HepG2 (cell line): Measurements from ENCODE around the gene MXRA7. TPM values are rescaled to one million over a fixed set of nuclear protein-coding genes. Genes with fewer than 3 reads are reported as not detected.
A peak's percentile ranks its signal among the peaks of the same experiment; 100 is the strongest.

Experiments
- GPN1 ChIP-seq: sonication (generic); formaldehyde crosslinking; IDR thresholded peaks from 2 replicates; pipeline ENCODE4 v1.5.1; 2020; ENCODE audit warnings: missing genetic modification reagents, borderline replicate concordance
- KLF16 ChIP-seq, 2 experiments: sonication (generic) in 1 of 2; formaldehyde crosslinking in 1 of 2; IDR thresholded peaks; 2 replicates each; pipeline versions ENCODE4 v1.6.1 to v1.8.0; 2016 to 2023; ENCODE audit warnings: missing genetic modification reagents in 2 of 2, missing compliant biosample characterization in 1 of 2
- NBN ChIP-seq: fragments of 450-650 bp; conservative IDR thresholded peaks from 2 replicates; pipeline ENCODE4 v1.6.1; 2017
- NCOA5 ChIP-seq: sonication (generic); formaldehyde crosslinking; IDR thresholded peaks from 2 replicates; pipeline ENCODE4 v1.4.0; 2020; ENCODE audit warnings: missing genetic modification reagents
- NFE2L2 ChIP-seq: fragments of 150-350 bp; IDR thresholded peaks from 2 replicates; pipeline ENCODE4 v1.6.1; 2014; ENCODE audit warnings: low read length
- SMARCC2 ChIP-seq: fragments of 450-650 bp; IDR thresholded peaks from 2 replicates; pipeline ENCODE4 v1.6.1; 2017; ENCODE audit warnings: antibody characterized with exemption, mild to moderate bottlenecking
- SMC3 ChIP-seq: IDR thresholded peaks from 2 replicates; pipeline ENCODE4 v1.6.1; 2011; ENCODE audit warnings: low read length, improper control_type of control experiment
- SOX13 ChIP-seq, 3 experiments: fragments of 450-650 bp in 1 of 3; sonication (generic) in 1 of 3; formaldehyde crosslinking in 1 of 3; IDR thresholded peaks in 2 of 3; conservative IDR thresholded peaks in 1 of 3; 2 replicates each; pipeline versions ENCODE4 v1.5.0 to v1.6.1; 2016 to 2020; ENCODE audit warnings: antibody characterized with exemption in 1 of 3, mild to moderate bottlenecking in 1 of 3, missing compliant biosample characterization in 1 of 3, missing genetic modification reagents in 1 of 3, moderate library complexity in 1 of 3
- SRSF9 ChIP-seq: fragments of 200-400 bp; formaldehyde crosslinking; IDR thresholded peaks from 2 replicates; pipeline ENCODE4 v1.6.1; 2018; ENCODE audit warnings: borderline replicate concordance, mild to moderate bottlenecking, low read depth, low read length; ENCODE audit not compliant: insufficient read depth, poor library complexity, severe bottlenecking
- TEAD2 ChIP-seq: sonication (generic); formaldehyde crosslinking; IDR thresholded peaks from 2 replicates; pipeline ENCODE4 v1.9.0; 2021; ENCODE audit warnings: missing genetic modification reagents
- WIZ ChIP-seq: sonication (generic); formaldehyde crosslinking; IDR thresholded peaks from 2 replicates; pipeline ENCODE4 v1.5.1; 2020; ENCODE audit warnings: mild to moderate bottlenecking, missing genetic modification reagents
- YY1 ChIP-seq: IDR thresholded peaks from 2 replicates; pipeline ENCODE4 v1.6.1; 2011; ENCODE audit warnings: low read length, low read depth, moderate library complexity, mild to moderate bottlenecking; ENCODE audit not compliant: insufficient read depth, insufficient replicate concordance
- ZNF350 ChIP-seq: sonication (generic); formaldehyde crosslinking; IDR thresholded peaks from 2 replicates; pipeline ENCODE4 v1.4.0; 2020; ENCODE audit warnings: mild to moderate bottlenecking, low read depth, missing genetic modification reagents, borderline replicate concordance
- ZNF430 ChIP-seq: sonication (generic); formaldehyde crosslinking; IDR thresholded peaks from 2 replicates; pipeline ENCODE4 v1.9.0; 2021; ENCODE audit warnings: mild to moderate bottlenecking, missing genetic modification reagents
- ZNF557 ChIP-seq: sonication (generic); formaldehyde crosslinking; IDR thresholded peaks from 2 replicates; pipeline ENCODE4 v1.4.0; 2020; ENCODE audit warnings: missing genetic modification reagents
- ZNF563 ChIP-seq: sonication (generic); formaldehyde crosslinking; IDR thresholded peaks from 2 replicates; pipeline ENCODE4 v1.8.0; 2022; ENCODE audit warnings: mild to moderate bottlenecking, moderate library complexity, missing genetic modification reagents
- ZNF674 ChIP-seq: sonication (generic); formaldehyde crosslinking; IDR thresholded peaks from 2 replicates; pipeline ENCODE4 v1.5.0; 2020; ENCODE audit warnings: low read depth, mild to moderate bottlenecking, missing genetic modification reagents
- ZNF75D ChIP-seq: sonication (generic); formaldehyde crosslinking; IDR thresholded peaks from 2 replicates; pipeline ENCODE4 v1.8.1; 2023; ENCODE audit warnings: missing genetic modification reagents, mild to moderate bottlenecking, borderline replicate concordance
- ZNF883 ChIP-seq: sonication (generic); formaldehyde crosslinking; IDR thresholded peaks from 2 replicates; pipeline ENCODE4 v1.5.1; 2020; ENCODE audit warnings: mild to moderate bottlenecking, missing genetic modification reagents; ENCODE audit errors: not compliant biosample characterization
- ZZZ3 ChIP-seq: sonication (generic); formaldehyde crosslinking; IDR thresholded peaks from 2 replicates; pipeline ENCODE4 v1.4.0; 2020; ENCODE audit warnings: missing genetic modification reagents, mild to moderate bottlenecking, borderline replicate concordance
- polyA plus RNA-seq, 8 experiments: library from polyadenylated mRNA; depleted of rRNA in 3 of 8; stranded (reverse) in 7 of 8; unstranded in 1 of 8; fragments of >200 nt; fragmentation: Illumina TruSeq in 4 of 8; extraction: Trizol in 4 of 8; gene quantifications; 2 replicates each; pipeline versions ENCODE4 v1.2.1 to v1.2.3, GENCODE V29; 2011 to 2016; ENCODE audit warnings: low read depth in 4 of 8, missing spikeins in 1 of 8, mixed read lengths in 1 of 8; ENCODE audit not compliant: insufficient read depth in 1 of 8
- total RNA-seq, 5 experiments: library from RNA; depleted of rRNA; stranded (reverse); fragments of >200 nt; fragmentation: Illumina TruSeq; extraction: Trizol; gene quantifications; 2 replicates each; pipeline ENCODE4 v1.2.3, GENCODE V29; 2016; ENCODE audit warnings: low read depth in 1 of 5
- TF ChIP-seq, protein P1 (sequence below): sonication (generic); formaldehyde crosslinking; IDR thresholded peaks from 2 replicates; pipeline ENCODE4 v1.8.0; 2022; ENCODE audit warnings: mild to moderate bottlenecking, missing genetic modification reagents, moderate library complexity
- TF ChIP-seq, protein P2 (sequence below): sonication (generic); formaldehyde crosslinking; IDR thresholded peaks from 2 replicates; pipeline ENCODE4 v1.5.0; 2020; ENCODE audit warnings: mild to moderate bottlenecking, missing genetic modification reagents
- TF ChIP-seq, protein P3 (sequence below): conservative IDR thresholded peaks from 2 replicates; pipeline ENCODE4 v1.6.1; 2018; ENCODE audit warnings: missing genetic modification reagents
- TF ChIP-seq, protein P4 (sequence below): IDR thresholded peaks from 2 replicates; pipeline ENCODE4 v1.6.1; 2016; ENCODE audit warnings: low read depth, borderline replicate concordance

The MXRA7 gene
- total and polyA plus RNA-seq, 2 of the 13 experiments (the other 11 are each of a cell fraction or from before 2014, with no cell fraction given): 44.8 to 112 TPM

DNA sequence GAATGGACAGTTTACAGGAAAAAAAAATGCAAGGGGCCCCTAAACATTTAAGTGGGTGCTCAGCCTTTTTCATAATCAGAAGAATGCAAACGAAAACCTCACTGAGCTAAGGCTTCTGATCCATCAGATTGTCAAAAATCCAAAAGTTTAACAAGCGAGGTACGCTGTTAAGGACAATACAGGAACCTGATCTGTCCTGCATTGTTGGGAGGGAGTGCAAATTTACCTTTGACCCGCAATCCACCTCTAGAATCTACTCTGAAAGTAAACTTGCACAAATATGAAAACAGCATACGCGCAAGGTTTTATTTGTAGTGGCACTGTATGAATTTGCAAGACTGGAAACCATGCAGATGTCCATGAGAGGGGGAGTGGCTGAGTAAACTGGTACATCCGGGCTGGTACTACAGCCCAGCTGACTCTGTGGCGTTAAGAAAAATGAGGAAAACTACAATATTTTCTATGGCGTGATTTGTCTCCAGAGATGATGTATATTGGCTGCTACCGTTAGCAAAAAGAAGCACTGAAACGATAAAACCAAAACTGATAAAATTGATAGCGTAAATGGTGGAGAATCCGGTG, 38.4 kb downstream of the MXRA7 start (continued):
- TF ChIP-seq ZNF883 (no peak), SOX13 (IDR thresholded peaks at IDR 0.05) (no peak; the same call in 1 of the 2 replicates), SOX13 (CRISPR knock-in tag; conservative IDR thresholded peaks at IDR 0.05 in 1 of 2, IDR thresholded peaks at IDR 0.05 in 1 of 2) (peak in 1 of 2 experiments; percentile 93; a peak in 2 of 4 replicates), ZZZ3 (CRISPR knock-in tag) (no peak), ZNF674 (CRISPR knock-in tag) (no peak), NFE2L2 (no peak), YY1 (no peak), SMC3 (no peak), WIZ (no peak; the same call in 1 of the 2 replicates), SMARCC2 (no peak), SRSF9 (no peak), ZNF557 (CRISPR knock-in tag) (no peak), ZNF350 (CRISPR knock-in tag) (no peak), NCOA5 (CRISPR knock-in tag) (no peak), ZNF75D (CRISPR knock-in tag) (no peak), TEAD2 (no peak), ZNF563 (CRISPR knock-in tag) (no peak), GPN1 (CRISPR knock-in tag) (no peak), NBN (no peak), ZNF430 (peak; percentile 39), KLF16 (CRISPR knock-in tag; IDR thresholded peaks at IDR 0.05) (no peak; a peak in 1 of 4 replicates)
- TF ChIP-seq, protein P1, sequence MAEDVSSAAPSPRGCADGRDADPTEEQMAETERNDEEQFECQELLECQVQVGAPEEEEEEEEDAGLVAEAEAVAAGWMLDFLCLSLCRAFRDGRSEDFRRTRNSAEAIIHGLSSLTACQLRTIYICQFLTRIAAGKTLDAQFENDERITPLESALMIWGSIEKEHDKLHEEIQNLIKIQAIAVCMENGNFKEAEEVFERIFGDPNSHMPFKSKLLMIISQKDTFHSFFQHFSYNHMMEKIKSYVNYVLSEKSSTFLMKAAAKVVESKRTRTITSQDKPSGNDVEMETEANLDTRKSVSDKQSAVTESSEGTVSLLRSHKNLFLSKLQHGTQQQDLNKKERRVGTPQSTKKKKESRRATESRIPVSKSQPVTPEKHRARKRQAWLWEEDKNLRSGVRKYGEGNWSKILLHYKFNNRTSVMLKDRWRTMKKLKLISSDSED (CRISPR knock-in tag): no peak
- TF ChIP-seq, protein P2, sequence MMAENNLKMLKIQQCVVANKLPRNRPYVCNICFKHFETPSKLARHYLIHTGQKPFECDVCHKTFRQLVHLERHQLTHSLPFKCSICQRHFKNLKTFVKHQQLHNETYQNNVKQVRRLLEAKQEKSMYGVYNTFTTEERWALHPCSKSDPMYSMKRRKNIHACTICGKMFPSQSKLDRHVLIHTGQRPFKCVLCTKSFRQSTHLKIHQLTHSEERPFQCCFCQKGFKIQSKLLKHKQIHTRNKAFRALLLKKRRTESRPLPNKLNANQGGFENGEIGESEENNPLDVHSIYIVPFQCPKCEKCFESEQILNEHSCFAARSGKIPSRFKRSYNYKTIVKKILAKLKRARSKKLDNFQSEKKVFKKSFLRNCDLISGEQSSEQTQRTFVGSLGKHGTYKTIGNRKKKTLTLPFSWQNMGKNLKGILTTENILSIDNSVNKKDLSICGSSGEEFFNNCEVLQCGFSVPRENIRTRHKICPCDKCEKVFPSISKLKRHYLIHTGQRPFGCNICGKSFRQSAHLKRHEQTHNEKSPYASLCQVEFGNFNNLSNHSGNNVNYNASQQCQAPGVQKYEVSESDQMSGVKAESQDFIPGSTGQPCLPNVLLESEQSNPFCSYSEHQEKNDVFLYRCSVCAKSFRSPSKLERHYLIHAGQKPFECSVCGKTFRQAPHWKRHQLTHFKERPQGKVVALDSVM: no peak
- TF ChIP-seq, protein P3, sequence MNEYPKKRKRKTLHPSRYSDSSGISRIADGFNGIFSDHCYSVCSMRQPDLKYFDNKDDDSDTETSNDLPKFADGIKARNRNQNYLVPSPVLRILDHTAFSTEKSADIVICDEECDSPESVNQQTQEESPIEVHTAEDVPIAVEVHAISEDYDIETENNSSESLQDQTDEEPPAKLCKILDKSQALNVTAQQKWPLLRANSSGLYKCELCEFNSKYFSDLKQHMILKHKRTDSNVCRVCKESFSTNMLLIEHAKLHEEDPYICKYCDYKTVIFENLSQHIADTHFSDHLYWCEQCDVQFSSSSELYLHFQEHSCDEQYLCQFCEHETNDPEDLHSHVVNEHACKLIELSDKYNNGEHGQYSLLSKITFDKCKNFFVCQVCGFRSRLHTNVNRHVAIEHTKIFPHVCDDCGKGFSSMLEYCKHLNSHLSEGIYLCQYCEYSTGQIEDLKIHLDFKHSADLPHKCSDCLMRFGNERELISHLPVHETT (CRISPR knock-in tag): no peak
- TF ChIP-seq, protein P4, sequence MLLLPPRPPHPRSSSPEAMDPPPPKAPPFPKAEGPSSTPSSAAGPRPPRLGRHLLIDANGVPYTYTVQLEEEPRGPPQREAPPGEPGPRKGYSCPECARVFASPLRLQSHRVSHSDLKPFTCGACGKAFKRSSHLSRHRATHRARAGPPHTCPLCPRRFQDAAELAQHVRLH (CRISPR knock-in tag): no peak; the same call in 1 of the 2 replicates
